ENCODE data around the gene RTN4R.

The RTN4R gene

GRCh38 chr22:20298110-20298802 is 30.1 kb upstream of the RTN4R start:
- H3K4me3 ChIP-seq (ENCODE audit: low read length), result peak overlapping the region; percentile 37
- DNase-seq (ENCODE audit: low read depth), result no peak
- no peak for TF ChIP-seq CTCF (conservative IDR thresholded peaks at IDR 0.05; ENCODE audit: low read depth, low read length)

DNA sequence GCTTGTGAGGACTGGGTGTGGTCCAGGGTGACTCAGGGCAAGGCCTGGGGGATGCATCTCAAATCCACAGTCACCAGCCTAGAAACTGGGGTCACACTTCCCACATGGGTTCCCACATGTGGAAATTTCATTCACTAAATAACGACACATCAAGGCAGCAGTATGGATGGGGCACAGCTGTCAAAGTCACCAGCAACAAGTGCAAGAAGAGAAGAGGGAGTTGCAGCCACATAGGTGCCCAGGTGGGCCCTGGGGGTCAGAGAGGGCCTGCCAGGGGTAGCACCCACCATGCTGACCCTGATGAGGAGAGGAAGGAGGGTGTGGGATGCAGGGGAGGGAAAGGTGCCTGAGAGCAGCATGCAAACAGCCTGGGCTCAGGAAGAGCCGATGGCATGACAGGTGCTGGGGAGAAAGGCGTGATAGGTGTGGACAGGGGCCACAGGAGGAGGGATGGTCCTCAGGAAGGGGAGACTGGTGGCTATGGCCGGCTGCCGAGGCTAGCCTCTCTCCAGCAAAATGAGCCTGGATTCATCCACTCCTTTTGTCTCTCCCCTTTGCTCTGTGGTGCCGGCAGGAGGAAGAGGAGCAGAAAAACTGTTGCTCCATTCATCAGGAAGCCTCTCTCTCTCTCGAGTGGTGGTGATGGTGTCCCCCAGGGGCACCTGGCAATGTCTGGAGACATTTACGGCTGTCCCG is 29.4 kb upstream of the RTN4R start:
- H3K4me3 ChIP-seq (ENCODE audit: low read length), result no peak overlapping the region
- TF ChIP-seq CTCF (conservative IDR thresholded peaks at IDR 0.05; ENCODE audit: low read depth, low read length), result no peak
- no peak for DNase-seq (ENCODE audit: low read depth)

DNA sequence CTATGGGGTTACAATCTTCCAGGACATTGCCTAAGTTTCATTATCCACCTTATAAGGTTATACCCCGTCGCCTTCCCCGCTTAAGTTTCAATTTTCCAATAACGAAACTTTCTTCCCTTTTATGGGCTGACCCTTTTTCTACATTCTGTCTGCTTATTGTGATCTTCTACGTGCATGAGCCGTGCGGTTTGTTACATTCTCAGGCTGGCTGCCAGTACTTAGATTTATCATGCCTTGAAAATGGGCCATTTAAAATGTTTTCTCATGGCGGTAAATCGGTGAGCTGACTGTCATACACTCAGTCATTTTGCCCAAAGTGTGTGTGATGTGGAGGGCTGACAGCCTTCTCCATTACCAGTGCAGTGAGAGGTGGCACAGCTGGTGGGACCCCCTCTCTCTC is 28.5 kb upstream of the RTN4R start:
- TF ChIP-seq CTCF (conservative IDR thresholded peaks at IDR 0.05; ENCODE audit: low read depth, low read length), result no peak
- H3K4me3 ChIP-seq (ENCODE audit: low read length), result no peak overlapping the region
- no peak for DNase-seq (ENCODE audit: low read depth)

DNA sequence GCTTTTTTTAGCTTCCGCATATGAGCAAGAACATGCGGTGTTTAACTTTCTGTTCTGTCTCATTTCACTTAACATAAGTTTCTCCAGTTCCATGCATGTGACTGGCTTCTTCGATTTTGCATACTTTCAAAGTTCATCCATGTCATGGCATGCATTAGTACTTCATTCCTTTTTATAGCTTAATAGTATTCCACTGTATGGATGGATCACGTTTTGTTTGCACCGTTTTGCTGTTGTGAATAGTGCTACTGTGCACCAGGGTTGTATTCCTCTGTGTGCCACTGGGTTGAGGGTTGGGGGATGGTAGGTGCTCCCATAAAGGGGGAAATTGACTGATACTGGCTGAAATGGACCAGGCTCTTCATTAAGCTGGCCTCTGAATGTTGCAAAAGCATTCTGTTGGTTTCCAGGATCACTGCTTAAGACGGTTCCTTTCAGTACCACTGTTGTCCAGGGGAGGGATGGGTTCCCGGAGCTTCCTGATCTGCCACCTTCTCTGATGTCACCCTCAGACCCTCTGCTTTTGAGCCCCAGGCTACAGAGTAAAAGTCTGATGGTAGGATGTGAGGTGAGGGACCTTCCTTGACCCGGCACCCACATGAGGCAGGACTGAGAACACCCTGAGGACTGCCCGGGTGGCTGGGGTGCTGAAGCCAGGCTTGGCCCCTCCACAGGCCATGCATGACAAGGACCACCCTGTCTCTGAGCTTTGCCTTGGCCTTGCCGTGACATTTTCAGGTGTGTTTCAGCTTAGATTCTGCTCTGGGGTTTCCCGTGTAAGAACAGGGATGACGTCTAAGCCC is 27.3 kb upstream of the RTN4R start:
- no peak for TF ChIP-seq CTCF (conservative IDR thresholded peaks at IDR 0.05; ENCODE audit: low read depth, low read length)
- no peak for DNase-seq (ENCODE audit: low read depth)
- no peak overlapping the region for H3K4me3 ChIP-seq (ENCODE audit: low read length)

DNA sequence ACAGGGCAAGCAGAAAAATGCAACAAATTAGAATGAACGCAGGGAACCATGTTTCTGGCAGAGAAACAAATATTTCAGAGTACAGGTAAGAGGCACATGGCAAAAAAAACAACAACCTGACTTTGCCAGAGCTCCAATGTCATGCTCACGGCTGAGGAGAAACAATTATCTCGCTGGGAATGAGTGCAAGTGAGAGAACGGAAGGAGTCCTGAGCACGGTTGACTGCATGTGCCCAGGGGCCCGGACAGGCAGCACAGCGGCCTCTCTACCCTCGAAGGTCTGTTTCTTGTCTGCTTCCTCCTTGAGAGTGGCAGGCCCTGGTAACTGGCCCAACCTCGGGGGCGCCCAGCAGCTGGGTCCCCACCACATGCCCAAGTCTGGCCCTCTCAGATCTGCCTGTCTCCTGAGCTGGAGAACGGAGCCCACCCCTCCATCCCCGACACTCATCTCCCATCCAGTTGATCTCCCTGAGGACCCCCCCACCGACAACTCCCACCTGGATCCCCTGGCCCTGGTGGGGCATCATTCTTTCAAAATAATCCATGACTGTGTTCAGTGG is 24.6 kb upstream of the RTN4R start:
- TF ChIP-seq CTCF (conservative IDR thresholded peaks at IDR 0.05; ENCODE audit: low read depth, low read length), result no peak
- H3K4me3 ChIP-seq (ENCODE audit: low read length), result no peak overlapping the region
- DNase-seq (ENCODE audit: low read depth), result no peak

- DNase-seq (ENCODE audit: low read depth), result no peak
- no peak for TF ChIP-seq CTCF (conservative IDR thresholded peaks at IDR 0.05; ENCODE audit: low read depth, low read length)
- no peak overlapping the region for H3K4me3 ChIP-seq (ENCODE audit: low read length)
Observed at GRCh38 chr22:20292108-20292507, 24.0 kb upstream of the RTN4R start.
